Measurements from ENCODE around the gene MSH5.

MSH5 gene

DNA sequence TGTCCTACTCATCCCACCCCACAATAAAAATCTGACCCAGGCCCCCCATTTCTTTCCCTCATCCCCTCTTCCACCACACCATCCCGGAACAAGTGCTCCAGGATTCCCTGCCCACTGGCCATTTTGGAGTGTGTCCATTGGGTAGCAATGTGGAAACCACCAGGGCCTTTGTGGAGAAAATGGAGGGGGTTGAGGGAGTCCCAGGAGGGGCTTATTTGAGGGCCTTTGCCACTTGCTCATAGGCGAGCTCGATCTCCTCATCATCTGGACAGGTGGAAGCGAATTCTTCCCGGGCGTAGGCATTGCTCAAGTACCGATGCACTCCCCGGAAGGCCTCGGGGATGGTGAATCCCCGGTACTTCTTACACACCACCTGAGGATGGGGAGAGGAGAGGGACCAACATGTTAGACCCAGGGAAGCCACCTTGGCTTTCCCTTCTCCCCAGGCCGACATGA lies 9.1 kb upstream of the MSH5 start:
- no peak for DNase-seq

DNA sequence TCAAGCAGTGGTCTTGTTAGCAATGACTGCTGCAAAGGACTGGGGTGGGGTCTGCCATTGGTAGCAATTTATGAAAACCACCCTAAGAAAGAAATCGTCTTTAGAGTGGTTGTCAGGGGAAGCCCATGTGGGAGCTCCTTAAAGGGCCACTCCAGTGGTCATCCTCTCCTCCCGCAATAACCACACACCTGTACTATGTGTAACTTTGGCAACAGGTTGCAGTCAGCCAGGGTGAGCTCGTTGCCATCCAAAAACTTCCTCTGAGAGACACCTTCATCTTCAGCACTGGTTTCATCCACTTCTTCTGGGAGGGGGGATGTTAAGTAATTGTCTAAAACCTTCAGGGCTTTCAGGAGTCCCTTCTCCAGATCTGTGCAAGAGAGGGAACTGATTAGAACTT lies 7.8 kb upstream of the MSH5 start:
- no peak for DNase-seq

DNA sequence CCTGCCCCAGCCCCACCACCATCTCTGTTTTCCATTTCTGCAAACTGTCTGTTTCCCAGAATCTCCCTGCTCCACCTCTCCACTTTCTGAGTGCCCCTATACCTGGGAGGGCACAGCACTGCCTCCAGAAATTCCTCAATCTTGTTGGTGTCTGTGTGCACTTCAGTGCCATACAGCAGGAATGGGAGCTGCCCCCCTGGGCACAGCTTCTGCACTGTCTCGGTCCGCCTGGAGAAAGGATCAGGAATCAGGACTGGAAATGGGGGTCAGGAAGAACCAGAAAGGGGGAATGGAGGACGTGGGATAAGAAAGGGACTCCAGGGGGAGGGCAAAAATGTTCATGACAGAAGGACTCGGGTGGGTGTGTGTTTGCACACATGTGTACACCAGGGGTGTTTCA lies 6.1 kb upstream of the MSH5 start:
- no peak for DNase-seq

DNA sequence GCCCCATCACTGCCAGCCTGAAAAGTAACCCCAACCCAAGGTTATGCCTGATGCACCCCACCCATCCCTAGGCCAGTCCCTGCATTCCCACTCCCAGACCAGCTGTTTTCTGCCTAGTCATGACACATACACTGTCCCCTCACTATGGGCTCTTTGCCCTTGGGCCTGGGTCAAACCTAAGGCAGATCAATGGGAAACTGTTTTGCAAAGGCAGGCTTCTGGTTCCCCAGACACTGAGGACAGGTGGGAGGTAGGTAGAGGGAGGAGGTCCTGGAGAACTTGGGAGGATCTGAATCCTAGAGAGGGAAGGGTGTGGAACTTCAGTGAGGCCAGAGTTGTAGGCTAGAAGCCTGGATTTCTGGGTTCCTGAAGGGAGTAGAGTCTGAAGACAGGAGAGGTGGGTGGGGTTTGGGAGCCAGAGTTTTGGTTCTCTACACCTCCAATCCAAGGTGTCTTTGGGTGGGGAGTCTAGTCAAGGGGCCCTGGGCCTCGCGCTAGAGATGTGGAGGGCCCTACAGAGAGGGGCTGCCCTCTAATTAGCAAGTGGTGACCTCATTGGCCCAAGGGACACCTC lies 5.5 kb upstream of the MSH5 start:
- DNase-seq = no peak

GRCh38 chr6:31734821-31735406 lies 4.9 kb upstream of the MSH5 start:
- peak; percentile 74 for DNase-seq

GRCh38 chr6:31736021-31736767 lies 3.6 kb upstream of the MSH5 start, which contains the start of gene CLIC1:
Gene CLIC1 (minus strand): TSS chr6:31736530. CDS start chr6:31736300, 230 bp downstream.
- DNase-seq = peak; percentile 86

DNA sequence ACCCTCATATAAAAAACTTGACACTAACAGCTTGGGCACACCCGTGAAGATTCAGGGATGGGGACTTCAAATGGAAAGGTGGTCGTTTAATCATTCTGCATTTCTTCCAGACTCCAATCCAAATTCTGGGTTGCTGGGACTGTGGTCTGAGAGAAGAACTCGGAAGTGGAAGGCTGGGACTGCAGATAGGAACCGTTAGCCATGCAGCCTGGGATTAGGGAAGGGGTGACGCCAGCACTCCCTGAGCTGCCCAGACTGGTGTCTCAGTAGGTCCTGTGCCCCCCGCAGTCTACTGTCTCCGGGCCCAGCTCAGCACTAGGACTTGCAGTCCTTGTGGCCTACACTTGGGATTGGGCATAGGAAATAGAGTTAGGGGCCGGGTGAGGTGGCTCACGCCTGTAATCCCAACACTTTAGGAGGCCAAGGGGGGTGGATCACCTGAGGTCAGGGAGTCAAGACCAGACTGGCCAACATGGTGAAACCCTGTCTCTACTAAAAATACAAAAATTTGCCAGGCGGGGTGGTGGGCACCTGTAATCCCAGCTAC lies 3.0 kb upstream of the MSH5 start:
- no peak for DNase-seq

- DNase-seq = no peak
Measured at GRCh38 chr6:31737315-31737990, 2.4 kb upstream of the MSH5 start.

- no peak for DNase-seq
Measured at GRCh38 chr6:31737991-31738979, 1.5 kb upstream of the MSH5 start.

DNA sequence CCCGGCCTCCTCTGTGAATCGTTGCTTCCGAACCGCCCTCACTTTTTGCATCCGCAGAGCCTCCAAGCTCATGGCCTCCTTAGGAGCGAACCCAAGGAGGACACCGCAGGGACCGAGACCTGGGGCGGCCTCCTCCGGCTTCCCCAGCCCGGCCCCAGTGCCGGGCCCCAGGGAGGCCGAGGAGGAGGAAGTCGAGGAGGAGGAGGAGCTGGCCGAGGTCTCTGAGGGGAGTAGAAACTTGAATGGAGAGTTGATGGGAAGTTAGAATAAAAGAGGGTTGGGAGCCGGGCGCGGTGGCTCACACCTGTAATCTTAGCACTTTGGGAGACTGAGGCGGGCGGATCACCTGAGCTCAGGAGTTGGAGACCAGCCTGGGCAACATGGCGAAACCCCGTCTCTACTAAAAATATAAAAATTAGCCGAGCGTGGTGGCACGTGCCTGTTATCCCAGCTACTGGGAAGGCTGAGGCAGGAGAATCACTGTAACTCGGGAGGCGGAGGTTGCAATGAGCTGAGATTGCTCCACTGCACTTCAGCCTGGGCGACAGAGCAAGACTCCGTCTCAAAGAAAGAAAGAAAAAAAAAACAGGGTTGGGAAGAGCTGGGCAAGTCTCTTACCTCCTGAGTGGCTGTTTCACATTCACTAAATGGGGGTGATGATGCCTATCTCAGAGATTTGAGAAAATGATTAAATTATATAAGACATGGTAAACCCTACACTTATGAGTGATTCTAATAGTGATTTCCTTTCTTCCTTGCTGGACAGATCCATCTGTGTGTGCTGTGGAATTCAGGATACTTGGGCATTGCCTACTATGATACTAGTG lies 805 bp downstream of the MSH5 start:
- no peak for DNase-seq

DNA sequence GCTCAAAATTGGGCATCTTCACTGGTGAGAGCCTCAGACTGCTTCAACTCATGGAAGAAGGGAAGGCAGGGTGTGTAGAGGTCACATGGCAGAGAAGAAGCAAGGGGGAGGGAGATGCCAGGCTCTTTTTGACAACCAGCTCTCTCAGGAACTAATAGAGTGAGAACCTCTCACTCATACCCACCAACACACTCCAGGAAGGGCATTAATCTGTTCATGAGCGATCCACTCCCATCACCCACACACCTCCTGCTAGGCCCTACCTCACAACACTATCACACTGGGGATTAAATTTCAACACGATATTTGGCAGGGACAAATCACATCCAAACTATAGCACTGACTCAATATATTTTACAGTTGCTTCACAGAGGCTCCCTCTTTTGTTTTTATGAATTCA lies 2.0 kb downstream of the MSH5 start:
- DNase-seq = no peak

GRCh38 chr6:31742894-31743293 lies 3.1 kb downstream of the MSH5 start:
- DNase-seq = no peak

DNA sequence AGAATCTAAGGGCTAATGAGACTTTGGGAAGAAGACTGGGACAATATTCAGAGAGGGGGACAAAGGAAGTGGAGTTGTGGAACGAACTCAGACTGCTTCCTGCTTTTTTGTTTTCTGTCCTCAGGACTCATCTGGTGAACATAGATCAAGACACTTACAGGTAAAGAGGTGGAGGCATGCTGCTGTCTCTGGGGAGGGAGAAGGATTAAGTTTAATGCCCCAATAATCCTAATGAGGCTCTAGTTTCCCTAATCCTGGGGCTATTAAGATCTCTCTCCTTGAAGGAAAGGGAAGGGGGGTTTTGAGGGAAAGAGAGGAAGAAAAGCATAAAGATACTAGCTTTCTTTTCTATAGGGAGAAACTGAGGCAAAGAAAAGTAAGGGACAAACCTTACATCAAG lies 4.6 kb downstream of the MSH5 start:
- no peak for DNase-seq

DNA sequence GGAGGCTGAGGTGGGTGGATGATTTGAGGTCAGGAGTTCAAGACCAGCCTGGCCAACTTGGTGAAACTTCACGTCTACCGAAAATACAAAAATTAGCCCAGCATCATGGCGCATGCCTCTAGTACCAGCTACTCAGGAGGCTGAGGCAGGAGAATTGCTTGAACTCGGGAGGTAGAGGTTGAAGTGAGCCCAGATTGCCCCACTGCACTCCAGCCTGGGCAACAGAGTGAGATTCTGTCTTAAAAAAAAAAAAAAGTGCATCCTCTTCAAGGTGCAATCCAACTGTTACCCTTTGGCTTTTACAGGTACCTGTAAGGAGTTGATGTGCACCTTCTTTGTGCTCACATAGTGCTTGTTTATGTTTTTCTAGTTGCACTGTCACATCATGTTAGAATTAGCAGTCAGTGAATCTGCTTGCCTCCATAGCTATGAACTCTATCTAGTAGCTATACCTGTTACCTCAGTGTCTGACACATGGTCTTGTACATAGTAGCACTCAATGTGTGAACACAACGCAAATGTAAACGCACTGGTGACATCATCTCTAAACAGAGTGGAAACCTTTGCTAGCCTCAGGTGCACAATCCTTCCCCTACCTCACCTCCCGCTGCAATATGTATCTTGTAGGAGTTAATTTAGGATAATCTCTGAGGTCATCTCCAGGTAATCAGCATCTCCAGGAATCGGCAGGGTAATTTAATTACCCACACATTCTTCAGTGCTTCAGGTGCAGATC lies 9.7 kb downstream of the MSH5 start:
- no peak for DNase-seq

DNA sequence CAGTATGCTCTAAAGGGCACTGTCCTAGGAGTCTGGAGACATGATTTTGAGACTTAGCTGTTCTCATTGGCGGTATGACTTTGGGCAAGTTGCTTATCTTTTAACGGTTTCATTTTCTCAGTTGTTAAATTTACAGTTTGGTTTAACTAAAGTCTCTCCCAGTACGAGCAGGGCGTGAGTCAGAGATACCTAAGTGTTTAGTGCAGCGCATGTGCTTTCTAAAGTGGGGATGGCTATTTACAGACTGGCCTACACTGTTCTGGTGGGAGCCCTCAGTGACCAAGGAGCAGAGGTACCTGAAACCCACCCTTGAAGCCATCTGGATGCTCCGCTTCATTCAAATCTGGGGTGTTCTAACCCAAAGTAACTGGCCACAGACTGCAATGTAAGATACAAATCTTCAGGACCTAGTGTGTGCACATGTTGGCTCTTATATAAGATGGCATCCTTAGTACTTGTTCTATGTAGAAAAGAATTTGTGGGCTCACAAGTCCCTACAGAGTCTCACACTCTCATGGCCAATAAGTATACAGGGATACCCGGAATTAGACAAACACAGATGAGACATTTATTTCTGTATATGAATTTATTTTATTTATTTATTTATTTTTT lies 10.7 kb downstream of the MSH5 start:
- no peak for DNase-seq

- DNase-seq = no peak
Measured at GRCh38 chr6:31752739-31753319, 13.0 kb downstream of the MSH5 start.

GRCh38 chr6:31758281-31758680 lies 18.5 kb downstream of the MSH5 start:
- DNase-seq = no peak

- DNase-seq = no peak
Measured at GRCh38 chr6:31760790-31761189, 21.0 kb downstream of the MSH5 start.

GRCh38 chr6:31761343-31761742 lies 21.5 kb downstream of the MSH5 start:
- DNase-seq = no peak

DNA sequence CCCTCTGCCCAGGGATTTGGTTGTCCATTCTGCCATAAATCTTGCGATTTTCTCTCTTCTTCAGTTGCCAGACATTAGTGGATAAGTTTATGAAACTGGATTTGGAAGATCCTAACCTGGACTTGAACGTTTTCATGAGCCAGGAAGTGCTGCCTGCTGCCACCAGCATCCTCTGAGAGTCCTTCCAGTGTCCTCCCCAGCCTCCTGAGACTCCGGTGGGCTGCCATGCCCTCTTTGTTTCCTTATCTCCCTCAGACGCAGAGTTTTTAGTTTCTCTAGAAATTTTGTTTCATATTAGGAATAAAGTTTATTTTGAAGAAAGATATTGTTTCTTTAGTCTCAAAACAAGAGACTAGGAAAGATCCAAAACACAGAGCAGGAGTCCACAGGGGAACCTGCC lies 22.6 kb downstream of the MSH5 start, which contains the start of gene SAPCD1:
Gene SAPCD1, plus strand, starts transcription at position 301 of the 400 bp plus-strand sequence. CDS start 399 bp downstream, outside the sequence.
- DNase-seq = no peak

Measured in activated CD8-positive, alpha-beta memory T cell treated with anti-CD3 and anti-CD28 coated beads, Interleukin-2, amount 50 U/mL, for 48 hours (primary cell).